PC-9 (cell line): ENCODE measurements around the gene MAGI1.

Source experiments
- CTCF ChIP-seq: fragments of 200-600 bp; sonication (generic); conservative IDR thresholded peaks from 2 replicates; pipeline ENCODE4 v1.6.1; 2017; ENCODE audit warnings: mixed run types, antibody characterized with exemption, mild to moderate bottlenecking, moderate library complexity
- EZH2 ChIP-seq: fragments of 200-600 bp; sonication (generic); IDR thresholded peaks from 2 replicates; pipeline ENCODE4 v1.8.0; 2017; ENCODE audit warnings: antibody characterized with exemption, low read depth

- TF ChIP-seq CTCF (no peak), EZH2 (no peak)
Measured at GRCh38 chr3:65713016-65713415, 325.7 kb downstream of the MAGI1 start.
